SU-DHL-6 (cell line): ENCODE measurements around the gene FGF5.

Experiments
- CTCF ChIP-seq: fragments of 200-600 bp; sonication (generic); IDR thresholded peaks from one replicate; pipeline ENCODE4 v1.5.1; 2017; ENCODE audit warnings: antibody characterized with exemption, mild to moderate bottlenecking, low read length, moderate library complexity; ENCODE audit not compliant: insufficient read depth, poor library complexity, severe bottlenecking
- EZH2phosphoT487 ChIP-seq: fragments of 200-600 bp; sonication (generic), shearing (Covaris generic); conservative IDR thresholded peaks from 2 replicates; pipeline ENCODE4 v1.6.1; 2018; ENCODE audit warnings: mild to moderate bottlenecking, antibody characterized with exemption, low read length, moderate library complexity, mixed read lengths

DNA sequence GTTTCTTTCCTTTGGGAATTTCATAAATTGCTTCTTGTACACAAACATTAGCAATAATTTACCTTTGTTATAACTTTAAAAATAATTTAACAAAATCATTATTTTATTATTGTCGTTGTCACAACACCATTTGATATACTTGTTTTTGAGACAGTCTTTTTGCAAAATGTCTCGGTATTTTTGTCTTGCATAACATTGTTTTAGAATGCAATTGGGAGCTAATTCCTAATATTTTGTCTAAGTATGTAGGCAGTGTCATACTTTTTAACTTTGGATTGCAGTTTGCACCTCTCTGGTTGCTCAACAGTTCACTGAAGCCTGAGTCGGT, 68.7 kb downstream of the FGF5 start:
- TF ChIP-seq CTCF: no peak
- no peak for TF ChIP-seq EZH2phosphoT487
